A549 (cell line): ENCODE results near the gene BEND6. TPM values are rescaled to one million over a fixed set of nuclear protein-coding genes. Genes with fewer than 3 reads are reported as not detected.

Source experiments
- polyA plus RNA-seq, 4 experiments: library from polyadenylated mRNA; depleted of rRNA in 3 of 4; stranded (reverse); fragments of >200 nt; fragmentation: RNase III in 1 of 4; extraction: RNeasy Plus Mini Kit Qiagen cat#74134 plus additional on column Dnase treatment in 1 of 4; gene quantifications; 2 replicates in 3 of 4; 3 replicates in 1 of 4; pipeline ENCODE4 v1.2.3, GENCODE V29; 2011 to 2017
- small RNA-seq, 6 experiments: library from RNA; depleted of rRNA; stranded (forward); fragments of <200 nt; gene quantifications; one replicate each; pipeline ENCODE3, GENCODE V24; 2012

Gene BEND6
- polyA plus RNA-seq, 2 of the 4 experiments (the other 2 are of a cell fraction) = 2.1 to 2.9 TPM

Small RNA genes within 50 kb of the gene (small RNA-seq; reads per million reads assigned to genes)
- gene FTH1P15 (0 reads per million in 6 experiments), gene RNU6-626P (0 reads per million in 6 experiments)

Other genes with a start within 250 kb of the BEND6 start
- 4.6 and 6.3 TPM in 2 replicates for gene KIAA1586, start 91.6 kb downstream of the BEND6 start, polyA plus RNA-seq (2011; rRNA removed)
- 4.4 to 5.0 TPM (median 4.7 TPM) in 3 replicates for gene KIAA1586, start 91.6 kb downstream of the BEND6 start, polyA plus RNA-seq (2017; fragmentation: RNase III; extraction: RNeasy Plus Mini Kit Qiagen cat#74134 plus additional on column Dnase treatment)
- 18.6 and 23.0 TPM in 2 replicates for gene ZNF451, start 135.1 kb downstream of the BEND6 start, polyA plus RNA-seq (2011; rRNA removed)
- 7.6 to 8.9 TPM (median 8.7 TPM) in 3 replicates for gene ZNF451, start 135.1 kb downstream of the BEND6 start, polyA plus RNA-seq (2017; fragmentation: RNase III; extraction: RNeasy Plus Mini Kit Qiagen cat#74134 plus additional on column Dnase treatment)
- gene BAG2, start 217.2 kb downstream of the BEND6 start, polyA plus RNA-seq (2011; rRNA removed) = 10.2 and 13.9 TPM in 2 replicates
- gene BAG2, start 217.2 kb downstream of the BEND6 start, polyA plus RNA-seq (2017; fragmentation: RNase III; extraction: RNeasy Plus Mini Kit Qiagen cat#74134 plus additional on column Dnase treatment) = 8.7 to 9.5 TPM (median 9.3 TPM) in 3 replicates